Lung (tissue), 12 donors: ENCODE measurements around the gene LDHB. TPM values are rescaled to one million over a fixed set of nuclear protein-coding genes. Genes with fewer than 3 reads are reported as not detected.

Source experiments
- ATAC-seq: fragments of 200-7000 bp; cut with Tn5 transposase; one replicate; pipeline ENCODE4 v1.9.1; 2020; ENCODE audit warnings: moderate number of reproducible peaks; ENCODE audit not compliant: insufficient read depth, low FRiP score
- DNase-seq, 3 donors: peaks; one replicate each; pipeline ENCODE4 v3.0.0-alpha.2; 2013 to 2017
- H3K27ac ChIP-seq, 2 donors: one replicate each; pipeline ENCODE4 v1.5.1; 2013; ENCODE audit warnings: mild to moderate bottlenecking in 2 of 2, moderate library complexity in 2 of 2, control low read depth in 1 of 2, inconsistent platforms in 1 of 2, low read depth in 1 of 2, low read length in 1 of 2
- H3K27me3 ChIP-seq, 3 donors: one replicate each; pipeline ENCODE4 v1.5.1; 2013; ENCODE audit warnings: low read length in 2 of 3; ENCODE audit not compliant: control insufficient read depth in 3 of 3, insufficient read depth in 3 of 3
- H3K36me3 ChIP-seq, 4 donors: one replicate each; pipeline ENCODE4 v1.5.1; 2013; ENCODE audit warnings: low read length in 4 of 4, mild to moderate bottlenecking in 1 of 4, moderate library complexity in 1 of 4; ENCODE audit not compliant: control insufficient read depth in 4 of 4, insufficient read depth in 4 of 4
- H3K4me1 ChIP-seq, 5 donors: one replicate each; pipeline ENCODE4 v1.5.1; 2013; ENCODE audit warnings: low read length in 5 of 5, mild to moderate bottlenecking in 2 of 5, moderate library complexity in 1 of 5; ENCODE audit not compliant: control insufficient read depth in 5 of 5, insufficient read depth in 5 of 5
- H3K4me3 ChIP-seq: one replicate; pipeline ENCODE4 v1.5.1; 2013; ENCODE audit warnings: mild to moderate bottlenecking, control low read depth, moderate library complexity
- H3K9ac ChIP-seq, 2 donors: one replicate each; pipeline ENCODE4 v1.5.1; 2013; ENCODE audit warnings: low read length in 2 of 2, control low read depth in 1 of 2; ENCODE audit not compliant: insufficient read depth in 1 of 2
- H3K9me3 ChIP-seq, 4 donors: one replicate each; pipeline ENCODE4 v1.5.1; 2013; ENCODE audit warnings: low read length in 3 of 4, mild to moderate bottlenecking in 1 of 4, moderate library complexity in 1 of 4; ENCODE audit not compliant: control insufficient read depth in 4 of 4, insufficient read depth in 3 of 4
- WGBS, 2 donors: extraction: QIAGEN DNeasy Blood & Tissue Kit; methylation state at CpG; one replicate each; pipeline ENCODE4 v1.1.7; 2013; 5-methylcytosine and 5-hydroxymethylcytosine counted together
- polyA plus RNA-seq, 2 donors: library from polyadenylated mRNA; stranded (reverse); fragments of 200-250 nt; gene quantifications; one replicate each; pipeline ENCODE4 v1.2.1, GENCODE V29; 2013
- total RNA-seq, 2 donors: library from RNA; depleted of rRNA in 1 of 2; stranded (reverse); fragments of >200 nt in 1 of 2; gene quantifications; one replicate each; pipeline ENCODE4 v1.2.1, GENCODE V29; 2014 to 2021
- TF ChIP-seq, protein P1 (sequence below): IDR thresholded peaks from 2 replicates; pipeline ENCODE4 v1.5.1; 2012; ENCODE audit warnings: mild to moderate bottlenecking; ENCODE audit errors: control extremely low read depth, extremely low read depth
- donor health status: control.
- donor health status: control.
- donor health status: Bipolar disorder and iron deficiency.
- donor health status: healthy.
- donor health status: DM: yes; HTN: yes; CAD: no.

Gene LDHB
- total and polyA plus RNA-seq, 4 donors, result 370 to 551 (median 459) TPM

GRCh38 chr12:21659383-21659782, 1.7 kb upstream of the LDHB start:
- no peak overlapping the region for H3K27ac ChIP-seq
- H3K27me3 ChIP-seq, result peaks cover 0 to 2% (median 0%) of the 10 kb centered on the region in 3 donors
- peaks cover 0 to 14% (median 2%) of the 10 kb centered on the region in 5 donors for H3K4me1 ChIP-seq
- TF ChIP-seq, protein P1, sequence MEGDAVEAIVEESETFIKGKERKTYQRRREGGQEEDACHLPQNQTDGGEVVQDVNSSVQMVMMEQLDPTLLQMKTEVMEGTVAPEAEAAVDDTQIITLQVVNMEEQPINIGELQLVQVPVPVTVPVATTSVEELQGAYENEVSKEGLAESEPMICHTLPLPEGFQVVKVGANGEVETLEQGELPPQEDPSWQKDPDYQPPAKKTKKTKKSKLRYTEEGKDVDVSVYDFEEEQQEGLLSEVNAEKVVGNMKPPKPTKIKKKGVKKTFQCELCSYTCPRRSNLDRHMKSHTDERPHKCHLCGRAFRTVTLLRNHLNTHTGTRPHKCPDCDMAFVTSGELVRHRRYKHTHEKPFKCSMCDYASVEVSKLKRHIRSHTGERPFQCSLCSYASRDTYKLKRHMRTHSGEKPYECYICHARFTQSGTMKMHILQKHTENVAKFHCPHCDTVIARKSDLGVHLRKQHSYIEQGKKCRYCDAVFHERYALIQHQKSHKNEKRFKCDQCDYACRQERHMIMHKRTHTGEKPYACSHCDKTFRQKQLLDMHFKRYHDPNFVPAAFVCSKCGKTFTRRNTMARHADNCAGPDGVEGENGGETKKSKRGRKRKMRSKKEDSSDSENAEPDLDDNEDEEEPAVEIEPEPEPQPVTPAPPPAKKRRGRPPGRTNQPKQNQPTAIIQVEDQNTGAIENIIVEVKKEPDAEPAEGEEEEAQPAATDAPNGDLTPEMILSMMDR, result no peak
- H3K4me3 ChIP-seq, result no peak overlapping the region
- ATAC-seq (no peak), DNase-seq (no peak)
- H3K9me3 ChIP-seq, result no peaks in the 10 kb centered on the region
- H3K9ac ChIP-seq, result no peak overlapping the region
- 85 to 89% methylated on average over 1 of the region's 1 CpG for WGBS, 2 donors
- H3K36me3 ChIP-seq, result peaks cover 0 to 7% (median 2%) of the 10 kb centered on the region in 4 donors

DNA sequence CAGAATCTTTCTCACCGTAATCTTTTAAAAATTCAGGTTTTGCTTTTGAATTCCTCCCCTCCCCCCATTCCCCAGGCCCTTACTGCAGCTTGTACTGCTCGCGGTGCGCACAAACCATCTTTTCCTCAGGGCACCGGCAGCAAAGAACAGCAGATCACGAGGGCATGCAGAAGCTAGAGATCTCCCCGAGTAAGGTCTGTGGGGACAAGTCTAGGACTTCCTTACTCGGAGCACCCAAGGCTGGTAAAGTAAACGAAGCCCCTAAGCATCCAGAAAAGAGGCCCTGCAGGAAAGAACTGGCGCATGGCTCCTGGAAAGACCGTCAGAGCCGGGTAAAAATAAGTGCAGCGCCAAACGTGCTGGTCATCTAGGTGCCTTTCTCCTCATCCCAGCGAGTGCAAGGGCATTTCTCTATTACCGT, 727 bp downstream of the LDHB start:
- H3K27me3 ChIP-seq, result no peaks in the 10 kb centered on the region
- peaks cover 0 to 14% (median 5%) of the 10 kb centered on the region in 5 donors for H3K4me1 ChIP-seq
- peak overlapping the region; percentile 77 for H3K4me3 ChIP-seq
- peak; percentile 49 to 76 (median 76) for DNase-seq
- TF ChIP-seq, protein P1, result no peak
- peak overlapping the region; percentile 77 to 98 for H3K27ac ChIP-seq
- peaks cover 5 to 25% (median 18%) of the 10 kb centered on the region in 4 donors for H3K36me3 ChIP-seq
- WGBS, 2 donors, result 1% methylated on average over 16 of the region's 16 CpGs
- peak; percentile 28 for ATAC-seq
- no peaks in the 10 kb centered on the region for H3K9me3 ChIP-seq
- peak overlapping the region; percentile 58 to 94 for H3K9ac ChIP-seq

DNA sequence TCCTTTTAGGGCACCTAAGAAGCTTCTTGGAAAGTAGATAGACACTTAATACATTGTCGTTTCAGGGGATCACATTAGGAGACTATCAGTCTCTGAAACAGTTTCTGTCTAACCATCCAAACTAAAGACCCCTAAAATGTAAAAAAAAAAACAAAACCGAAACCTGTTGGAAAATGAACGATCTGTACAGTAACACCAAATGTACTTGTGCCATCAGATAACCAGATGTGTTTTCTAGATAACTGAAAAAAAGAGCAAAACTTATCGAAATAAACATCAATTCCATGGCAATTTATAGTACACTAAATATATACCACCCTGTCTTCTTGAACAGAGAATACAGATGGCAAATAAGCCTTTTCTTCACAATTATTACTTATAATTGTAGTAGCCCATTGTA, 2.1 kb downstream of the LDHB start:
- WGBS, 2 donors, result 56 to 57% methylated on average over 4 of the region's 4 CpGs
- Histone ChIP-seq H3K9ac (no peak overlapping the region), H3K27ac (no peak overlapping the region)

More for the DNA sequence above, 2.1 kb downstream of the LDHB start:
- DNase-seq, result no peak
- Histone ChIP-seq H3K9me3 (no peaks in the 10 kb centered on the region), H3K36me3 (peaks cover 8 to 31% (median 24%) of the 10 kb centered on the region in 4 donors), H3K27me3 (no peaks in the 10 kb centered on the region), H3K4me3 (no peak overlapping the region), H3K4me1 (peaks cover 0 to 22% (median 10%) of the 10 kb centered on the region in 5 donors)
- ATAC-seq, result no peak
- TF ChIP-seq, protein P1, result no peak
